Measurements from ENCODE around the gene NHLH2.

NHLH2 gene

DNA sequence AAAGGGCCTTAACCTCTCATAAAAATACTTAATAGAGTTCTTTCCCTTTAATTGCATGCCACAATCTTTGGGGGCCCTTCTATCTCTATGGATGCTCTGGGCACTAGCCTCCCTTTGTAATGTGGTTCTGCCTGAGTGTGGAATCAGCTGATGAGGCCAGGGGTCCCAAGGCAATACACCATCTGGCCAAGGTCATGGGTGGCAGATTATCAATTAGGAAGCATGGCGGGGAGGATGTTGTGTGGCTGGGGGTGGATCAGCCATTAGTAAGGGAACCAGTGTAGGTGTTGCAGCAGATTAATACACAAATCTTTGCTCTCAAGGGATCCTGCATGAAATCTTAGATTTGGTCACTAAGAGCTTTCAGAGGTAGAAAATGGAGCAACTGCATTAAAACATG is 35.3 kb downstream of the NHLH2 start:
- FAIRE-seq (no peak), DNase-seq (ENCODE audit: low spot score) (no peak)

DNA sequence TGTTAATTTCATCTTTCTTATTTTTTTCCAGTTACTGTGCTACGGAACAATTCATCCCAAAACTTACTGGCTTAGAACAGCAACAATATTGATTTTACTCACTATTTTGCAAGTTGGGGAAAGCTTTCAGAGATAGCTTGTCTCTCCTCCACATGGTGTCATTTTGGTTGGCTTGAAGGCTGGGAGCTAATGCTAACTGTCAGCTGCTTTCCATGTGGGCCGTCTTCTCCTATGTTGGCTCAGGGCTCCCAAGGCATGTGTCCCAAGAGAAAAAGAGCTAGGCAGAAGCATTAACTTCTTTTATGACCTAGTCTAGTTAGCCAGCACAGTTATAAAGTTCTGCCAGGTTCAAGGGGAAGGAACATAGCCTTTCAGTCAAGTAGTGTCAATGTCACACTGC is 38.5 kb downstream of the NHLH2 start:
- no peak for FAIRE-seq
- DNase-seq (ENCODE audit: low spot score) = no peak

DNA sequence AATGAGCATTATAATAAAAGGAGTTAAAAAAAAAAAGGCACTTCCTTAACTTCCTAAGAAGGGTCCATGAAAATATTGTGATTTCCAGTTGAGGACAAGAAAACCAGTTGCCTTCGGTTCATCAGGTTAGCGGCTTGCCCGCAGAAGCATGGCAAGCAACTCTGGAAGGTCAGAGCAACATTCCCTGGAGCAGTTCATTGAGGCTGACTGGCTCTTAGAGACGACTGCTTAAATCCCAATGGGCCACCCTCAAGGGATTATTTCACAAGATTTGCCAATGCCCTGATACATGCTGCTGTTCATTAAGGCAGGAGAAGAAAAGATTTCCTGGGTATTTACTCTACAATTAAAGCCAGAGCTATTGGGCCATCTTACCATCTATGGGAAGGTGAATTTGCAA is 43.4 kb downstream of the NHLH2 start:
- no peak for FAIRE-seq
- DNase-seq (ENCODE audit: low spot score) = no peak

DNA sequence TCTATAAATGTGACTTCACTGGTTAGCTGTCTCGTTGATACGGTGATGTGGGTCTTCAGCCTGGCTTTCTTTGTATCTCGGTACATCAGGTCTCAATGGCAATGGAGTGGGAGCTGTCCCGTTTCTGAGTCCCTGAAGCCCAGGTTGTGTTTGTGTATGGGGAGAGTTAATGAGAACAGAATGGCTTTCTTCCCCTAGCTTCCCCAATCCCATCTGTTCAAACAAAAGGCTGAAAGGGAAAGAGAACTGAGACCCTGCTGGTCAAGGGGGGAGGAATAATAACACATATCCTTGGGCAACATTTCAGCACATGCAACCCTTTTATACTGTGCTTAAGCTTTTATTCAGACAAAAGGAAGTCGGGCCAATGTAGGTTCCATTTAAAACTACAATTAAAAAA is 44.0 kb downstream of the NHLH2 start:
- no peak for FAIRE-seq
- DNase-seq (ENCODE audit: low spot score) = no peak

DNA sequence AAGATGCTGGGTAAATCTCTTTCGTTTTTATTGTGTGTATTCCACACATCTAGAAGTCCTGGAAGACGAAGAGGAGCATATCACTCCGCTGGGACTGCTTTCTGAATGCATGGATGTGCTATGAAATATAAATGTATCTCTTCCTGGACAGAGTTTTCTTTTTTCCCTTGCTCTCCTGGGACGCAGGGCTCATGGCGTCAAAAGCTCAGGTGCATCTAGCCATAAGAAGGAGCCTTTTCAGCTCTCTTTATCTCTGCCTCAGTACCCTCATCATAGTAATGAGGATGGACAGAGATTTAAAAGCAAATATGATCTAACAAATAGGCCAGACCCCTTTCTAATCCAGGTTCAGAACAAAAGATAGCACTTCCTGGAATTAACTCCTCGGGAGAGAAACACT is 44.9 kb downstream of the NHLH2 start:
- FAIRE-seq = no peak
- DNase-seq (ENCODE audit: low spot score) = no peak

DNA sequence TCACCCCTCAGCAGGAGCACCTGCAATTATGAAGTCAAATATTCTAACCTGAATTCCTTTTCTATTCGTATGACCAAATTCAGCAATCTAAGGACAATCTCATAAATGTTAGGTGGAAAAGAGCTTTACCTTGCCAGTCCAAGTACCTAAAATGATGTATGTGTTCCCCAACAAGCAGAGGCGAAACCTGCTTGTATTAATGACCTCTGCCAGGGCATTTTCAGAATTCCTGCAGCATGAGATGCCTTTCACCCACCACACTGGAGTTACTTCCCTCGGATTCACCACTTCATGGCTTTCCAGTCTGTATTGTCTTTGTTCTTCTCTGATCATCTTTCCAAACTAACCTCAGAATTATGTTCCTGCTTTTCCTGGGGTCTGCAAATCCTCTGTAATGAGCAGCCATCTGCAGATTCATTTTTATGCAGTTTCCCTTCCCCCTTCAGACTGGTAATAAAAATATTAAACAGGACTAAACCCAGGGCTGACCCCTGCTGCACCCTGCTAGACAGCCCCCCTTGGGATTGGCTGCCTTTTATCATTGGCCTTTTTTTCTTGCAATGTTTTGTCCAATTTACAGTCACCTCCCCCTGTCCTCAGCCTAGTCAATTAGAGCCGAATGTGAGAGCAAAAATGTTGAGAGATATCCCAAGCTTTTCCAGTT is 45.8 kb downstream of the NHLH2 start:
- no peak for FAIRE-seq
- no peak for DNase-seq (ENCODE audit: low spot score)

DNA sequence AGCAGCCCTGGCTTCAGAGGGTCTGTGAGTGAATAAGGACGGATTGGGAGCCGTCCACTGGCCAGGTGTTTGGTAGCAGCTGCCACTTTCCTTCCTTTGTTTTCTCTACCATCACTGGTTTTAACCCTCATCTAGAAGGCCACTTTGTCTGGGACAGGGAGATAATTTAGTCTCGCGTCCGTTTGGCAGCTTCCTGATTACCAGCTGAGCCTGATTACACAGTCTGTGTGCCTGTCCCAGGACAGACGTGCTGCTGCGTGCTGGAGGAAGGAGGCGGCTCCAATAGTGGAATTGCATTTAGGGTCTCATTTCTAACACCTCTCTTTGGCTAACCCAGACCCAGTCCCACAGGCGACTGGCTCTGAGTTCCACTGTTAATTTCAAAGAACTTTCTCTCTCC is 47.8 kb downstream of the NHLH2 start:
- DNase-seq (ENCODE audit: low spot score) (no peak), FAIRE-seq (no peak)

DNA sequence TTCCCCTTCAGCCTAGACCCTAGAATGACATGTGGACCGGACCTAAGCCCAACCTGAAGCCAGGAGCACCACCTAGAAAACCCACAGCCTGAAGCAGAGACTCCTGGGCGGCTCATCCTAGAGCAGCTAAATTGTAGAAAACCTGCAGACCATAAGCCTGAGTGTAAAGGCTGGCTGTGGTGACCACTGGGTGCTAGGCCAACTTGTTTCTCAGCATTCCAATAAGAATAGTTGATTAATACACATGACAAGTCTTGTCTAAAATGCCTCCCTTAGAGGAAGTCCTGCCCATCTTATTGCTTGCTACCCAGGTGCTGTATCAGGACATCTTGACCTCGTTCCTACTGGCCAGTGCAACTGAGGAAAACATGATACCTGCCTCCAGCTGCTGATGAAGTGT is 49.1 kb downstream of the NHLH2 start:
- FAIRE-seq (no peak), DNase-seq (ENCODE audit: low spot score) (no peak)

DNA sequence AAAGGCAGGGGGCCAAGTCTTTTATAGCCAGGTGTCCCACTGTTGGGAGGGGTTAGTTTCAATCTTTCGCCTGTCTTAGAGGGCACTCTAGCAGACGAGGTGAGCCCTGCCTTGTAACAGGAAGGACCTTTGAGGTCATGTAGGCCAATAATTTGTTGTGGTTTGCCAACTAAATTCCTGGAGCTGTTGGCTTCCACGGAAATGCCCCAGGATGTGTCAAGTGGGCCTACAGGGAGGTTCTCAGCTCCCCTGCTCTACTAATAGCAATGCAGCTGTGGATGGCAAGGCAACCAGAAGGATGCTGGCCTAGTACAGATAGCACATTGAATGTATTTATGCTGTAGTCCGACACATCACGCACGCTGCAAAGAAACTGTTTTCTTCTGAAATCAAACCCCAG is 50.1 kb downstream of the NHLH2 start:
- DNase-seq (ENCODE audit: low spot score) = no peak
- no peak for FAIRE-seq

DNA sequence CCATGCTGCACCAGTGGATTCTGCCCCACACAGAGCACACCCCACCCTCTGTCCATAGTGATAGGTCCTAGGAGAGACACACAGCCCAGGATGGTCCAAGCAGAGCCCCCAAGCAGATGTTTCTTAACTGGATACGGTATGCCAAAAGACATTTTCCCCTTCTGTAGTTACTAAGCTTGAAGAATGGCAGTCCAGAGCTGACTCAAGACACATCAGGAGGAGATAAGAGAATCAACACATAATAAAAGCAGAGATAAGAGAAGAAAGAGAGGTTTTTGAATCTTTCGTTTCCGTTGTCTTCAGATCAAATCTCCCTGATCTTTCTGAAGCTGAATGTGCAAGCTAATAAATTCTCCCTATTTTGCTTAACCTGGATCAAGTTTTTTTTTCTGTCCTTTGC is 50.6 kb downstream of the NHLH2 start:
- DNase-seq (ENCODE audit: low spot score) = no peak
- FAIRE-seq = no peak

All from RCC 7860 (cell line).